A549 treated with ZK216348 at 1 μM for 4 hours (cell line): ENCODE measurements around the gene ADTRP. TPM values are rescaled to one million over a fixed set of nuclear protein-coding genes. Genes with fewer than 3 reads are reported as not detected.

Source experiments
- total RNA-seq: library from RNA; stranded (reverse); fragments of 200-300 nt; extraction: Qiagen RNA extraction; gene quantifications from 5 replicates; pipeline ENCODE4 v1.2.3, GENCODE V29; 2022; ENCODE audit warnings: low read depth

ADTRP gene, protein sequence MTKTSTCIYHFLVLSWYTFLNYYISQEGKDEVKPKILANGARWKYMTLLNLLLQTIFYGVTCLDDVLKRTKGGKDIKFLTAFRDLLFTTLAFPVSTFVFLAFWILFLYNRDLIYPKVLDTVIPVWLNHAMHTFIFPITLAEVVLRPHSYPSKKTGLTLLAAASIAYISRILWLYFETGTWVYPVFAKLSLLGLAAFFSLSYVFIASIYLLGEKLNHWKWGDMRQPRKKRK
- 0.49 to 1.2 TPM (median 0.90 TPM) in 5 replicates for total RNA-seq

GRCh38 chr6:11778648-11779328 is at the start of gene ADTRP:
ADTRP (minus strand) TSS chr6:11778803; CDS start chr6:11778759, 44 bp downstream.

Other genes starting within 250 kb of the ADTRP start
- 0.25 to 0.86 TPM (median 0.73 TPM) in 5 replicates for gene TMEM170B, start 241.1 kb downstream of the ADTRP start, total RNA-seq
- gene HIVEP1, start 233.5 kb upstream of the ADTRP start, total RNA-seq, result 7.9 to 11.2 TPM (median 9.8 TPM) in 5 replicates